ENCODE data around the gene KCNK16.

KCNK16 gene

GRCh38 chr6:39341937-39342336, 19.4 kb upstream of the KCNK16 start:
- DNase-seq (ENCODE audit: low spot score) = no peak

GRCh38 chr6:39341352-39341751, 18.9 kb upstream of the KCNK16 start:
- DNase-seq (ENCODE audit: low spot score) = no peak

- no peak for DNase-seq (ENCODE audit: low spot score)
Measured at GRCh38 chr6:39339868-39340550, 17.5 kb upstream of the KCNK16 start.

GRCh38 chr6:39339096-39339867, 16.8 kb upstream of the KCNK16 start:
- no peak for DNase-seq (ENCODE audit: low spot score)

GRCh38 chr6:39338397-39338796, 15.9 kb upstream of the KCNK16 start:
- DNase-seq (ENCODE audit: low spot score) = no peak

- no peak for DNase-seq (ENCODE audit: low spot score)
Measured at GRCh38 chr6:39335780-39336545, 13.5 kb upstream of the KCNK16 start.

GRCh38 chr6:39333644-39334438, 11.3 kb upstream of the KCNK16 start:
- DNase-seq (ENCODE audit: low spot score) = no peak

- no peak for DNase-seq (ENCODE audit: low spot score)
Measured at GRCh38 chr6:39330476-39330875, 8.0 kb upstream of the KCNK16 start.

- no peak for DNase-seq (ENCODE audit: low spot score)
Measured at GRCh38 chr6:39330057-39330456, 7.6 kb upstream of the KCNK16 start.

- DNase-seq (ENCODE audit: low spot score) = no peak
Measured at GRCh38 chr6:39328066-39328465, 5.6 kb upstream of the KCNK16 start.

GRCh38 chr6:39327507-39327906, 5.0 kb upstream of the KCNK16 start:
- DNase-seq (ENCODE audit: low spot score) = no peak

GRCh38 chr6:39321761-39322160, 741 bp downstream of the KCNK16 start:
- no peak for DNase-seq (ENCODE audit: low spot score)

GRCh38 chr6:39320363-39320984, 2.0 kb downstream of the KCNK16 start:
- DNase-seq (ENCODE audit: low spot score) = no peak

GRCh38 chr6:39319621-39320362, 2.7 kb downstream of the KCNK16 start:
- DNase-seq (ENCODE audit: low spot score) = no peak

- DNase-seq (ENCODE audit: low spot score) = no peak
Measured at GRCh38 chr6:39317256-39317655, 5.2 kb downstream of the KCNK16 start.

GRCh38 chr6:39314273-39314795, 8.2 kb downstream of the KCNK16 start, which contains the start of gene KCNK17:
Gene KCNK17 (minus strand): TSS chr6:39314419. CDS start chr6:39314320, 99 bp downstream.
- no peak for DNase-seq (ENCODE audit: low spot score)

- no peak for DNase-seq (ENCODE audit: low spot score)
Measured at GRCh38 chr6:39313526-39314272, 8.8 kb downstream of the KCNK16 start.

GRCh38 chr6:39312912-39313525, 9.5 kb downstream of the KCNK16 start:
- DNase-seq (ENCODE audit: low spot score) = no peak

GRCh38 chr6:39310542-39310941, 12.0 kb downstream of the KCNK16 start:
- no peak for DNase-seq (ENCODE audit: low spot score)

Measured in cerebellar cortex (tissue), 1 donor.